HepG2 (cell line): Measurements from ENCODE around the gene TIGAR. TPM values are rescaled to one million over a fixed set of nuclear protein-coding genes. Genes with fewer than 3 reads are reported as not detected.

Experiments
- ETV6 ChIP-seq: sonication (generic); formaldehyde crosslinking; conservative IDR thresholded peaks from 2 replicates; pipeline ENCODE4 v1.4.0; 2020; ENCODE audit warnings: missing genetic modification reagents
- HDAC1 ChIP-seq: sonication (generic); formaldehyde crosslinking; IDR thresholded peaks from 2 replicates; pipeline ENCODE4 v1.5.1; 2020; ENCODE audit warnings: mild to moderate bottlenecking, missing genetic modification reagents
- IKZF1 ChIP-seq: fragments of 450-650 bp; IDR thresholded peaks from 2 replicates; pipeline ENCODE4 v1.7.1; 2016
- KLF16 ChIP-seq, 2 experiments: sonication (generic) in 1 of 2; formaldehyde crosslinking in 1 of 2; IDR thresholded peaks; 2 replicates each; pipeline versions ENCODE4 v1.6.1 to v1.8.0; 2016 to 2023; ENCODE audit warnings: missing genetic modification reagents in 2 of 2, missing compliant biosample characterization in 1 of 2
- MED8 ChIP-seq: sonication (generic); formaldehyde crosslinking; IDR thresholded peaks from 2 replicates; pipeline ENCODE4 v1.8.1; 2023; ENCODE audit warnings: mild to moderate bottlenecking, missing genetic modification reagents; ENCODE audit not compliant: insufficient replicate concordance
- MIER3 ChIP-seq: IDR thresholded peaks from 2 replicates; pipeline ENCODE4 v1.6.1; 2016; ENCODE audit warnings: missing compliant biosample characterization, borderline replicate concordance
- PRMT3 ChIP-seq: sonication (generic); formaldehyde crosslinking; IDR thresholded peaks from 2 replicates; pipeline ENCODE4 v1.8.1; 2022; ENCODE audit warnings: low read depth, mild to moderate bottlenecking, moderate library complexity, missing genetic modification reagents, borderline replicate concordance
- SETDB1 ChIP-seq: sonication (generic); formaldehyde crosslinking; IDR thresholded peaks from 2 replicates; pipeline ENCODE4 v1.5.1; 2020; ENCODE audit warnings: missing genetic modification reagents, mild to moderate bottlenecking, borderline replicate concordance
- SIX1 ChIP-seq: sonication (generic); formaldehyde crosslinking; IDR thresholded peaks from 2 replicates; pipeline ENCODE4 v1.4.0; 2020; ENCODE audit warnings: missing genetic modification reagents, borderline replicate concordance
- TEAD3 ChIP-seq: optimal IDR thresholded peaks from 2 replicates; pipeline ENCODE3; 2016; ENCODE audit warnings: borderline replicate concordance
- ZFP36 ChIP-seq: fragments of 150-350 bp; IDR thresholded peaks from 2 replicates; pipeline ENCODE4 v1.6.1; 2018; ENCODE audit warnings: borderline replicate concordance, low read length, low read depth; ENCODE audit not compliant: partially characterized antibody
- ZKSCAN5 ChIP-seq: sonication (generic); formaldehyde crosslinking; IDR thresholded peaks from 2 replicates; pipeline ENCODE4 v1.5.1; 2020; ENCODE audit warnings: mild to moderate bottlenecking, missing genetic modification reagents
- ZNF468 ChIP-seq: sonication (generic); formaldehyde crosslinking; IDR thresholded peaks from 2 replicates; pipeline ENCODE4 v1.8.0; 2022; ENCODE audit warnings: mild to moderate bottlenecking, moderate library complexity, missing genetic modification reagents
- ZNF530 ChIP-seq: sonication (generic); formaldehyde crosslinking; IDR thresholded peaks from 2 replicates; pipeline ENCODE4 v1.5.0; 2020; ENCODE audit warnings: low read depth, mild to moderate bottlenecking, missing genetic modification reagents
- ZNF546 ChIP-seq: sonication (generic); formaldehyde crosslinking; conservative IDR thresholded peaks from 2 replicates; pipeline ENCODE4 v1.8.1; 2023; ENCODE audit warnings: mild to moderate bottlenecking, missing genetic modification reagents
- ZNF572 ChIP-seq: sonication (generic); formaldehyde crosslinking; IDR thresholded peaks from 2 replicates; pipeline ENCODE4 v1.5.1; 2020; ENCODE audit warnings: mild to moderate bottlenecking, missing genetic modification reagents
- polyA plus RNA-seq, 8 experiments: library from polyadenylated mRNA; depleted of rRNA in 3 of 8; stranded (reverse) in 7 of 8; unstranded in 1 of 8; fragments of >200 nt; fragmentation: Illumina TruSeq in 4 of 8; extraction: Trizol in 4 of 8; gene quantifications; 2 replicates each; pipeline versions ENCODE4 v1.2.1 to v1.2.3, GENCODE V29; 2011 to 2016; ENCODE audit warnings: low read depth in 4 of 8, missing spikeins in 1 of 8, mixed read lengths in 1 of 8; ENCODE audit not compliant: insufficient read depth in 1 of 8
- total RNA-seq, 5 experiments: library from RNA; depleted of rRNA; stranded (reverse); fragments of >200 nt; fragmentation: Illumina TruSeq; extraction: Trizol; gene quantifications; 2 replicates each; pipeline ENCODE4 v1.2.3, GENCODE V29; 2016; ENCODE audit warnings: low read depth in 1 of 5
- TF ChIP-seq, protein P1 (sequence below): sonication (generic); formaldehyde crosslinking; IDR thresholded peaks from 2 replicates; pipeline ENCODE4 v1.4.0; 2020; ENCODE audit warnings: missing genetic modification reagents, borderline replicate concordance
- TF ChIP-seq, protein P2 (sequence below): fragments of 450-650 bp; IDR thresholded peaks from 2 replicates; pipeline ENCODE4 v1.6.1; 2017
- TF ChIP-seq, protein P3 (sequence below): sonication (generic); formaldehyde crosslinking; IDR thresholded peaks from 2 replicates; pipeline ENCODE4 v1.5.1; 2020; ENCODE audit warnings: mild to moderate bottlenecking, missing genetic modification reagents, moderate library complexity
- TF ChIP-seq, protein P4 (sequence below): sonication (generic); IDR thresholded peaks from 2 replicates; pipeline ENCODE4 v1.6.1; 2016; ENCODE audit warnings: low read depth, borderline replicate concordance

Gene TIGAR
- total and polyA plus RNA-seq, 2 of the 13 experiments (the other 11 are each of a cell fraction or from before 2014, with no cell fraction given): 2.6 to 21.8 TPM

DNA sequence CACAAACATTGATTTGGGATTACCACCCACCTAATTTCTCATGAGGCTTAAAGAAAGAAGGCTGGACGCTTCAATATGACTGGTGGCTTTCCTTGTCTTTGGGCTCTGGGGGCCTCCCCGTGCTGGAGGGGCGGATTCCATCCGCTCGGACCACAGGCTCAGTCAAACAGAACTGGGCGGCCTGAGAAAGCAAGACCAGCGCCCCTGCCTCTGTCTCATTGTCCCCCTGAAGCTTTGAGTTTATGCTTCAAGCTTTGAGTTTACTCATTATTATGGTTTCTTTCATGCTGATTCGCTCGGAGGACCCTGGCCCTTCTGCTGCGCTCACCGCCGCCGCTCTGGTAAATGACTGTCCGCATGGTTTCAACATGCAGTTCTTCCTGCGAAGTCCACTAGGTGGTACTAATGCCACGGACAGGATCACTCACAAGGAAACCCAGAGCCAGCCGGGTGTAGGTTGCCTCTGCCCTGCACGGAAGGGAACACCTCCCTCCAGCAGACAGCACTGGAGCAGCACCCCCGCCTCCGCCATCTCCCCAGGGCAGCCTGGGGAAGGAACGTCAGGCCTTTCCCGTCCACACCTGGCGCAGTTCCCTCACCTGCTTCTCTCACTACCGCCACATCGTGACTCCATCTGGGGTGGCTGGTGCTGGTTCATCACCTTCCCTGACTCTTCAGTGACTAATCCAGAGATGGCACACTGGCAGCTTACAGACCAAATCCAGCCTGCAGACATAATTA lies 13.2 kb upstream of the TIGAR start (continued):
- TF ChIP-seq, protein P1, sequence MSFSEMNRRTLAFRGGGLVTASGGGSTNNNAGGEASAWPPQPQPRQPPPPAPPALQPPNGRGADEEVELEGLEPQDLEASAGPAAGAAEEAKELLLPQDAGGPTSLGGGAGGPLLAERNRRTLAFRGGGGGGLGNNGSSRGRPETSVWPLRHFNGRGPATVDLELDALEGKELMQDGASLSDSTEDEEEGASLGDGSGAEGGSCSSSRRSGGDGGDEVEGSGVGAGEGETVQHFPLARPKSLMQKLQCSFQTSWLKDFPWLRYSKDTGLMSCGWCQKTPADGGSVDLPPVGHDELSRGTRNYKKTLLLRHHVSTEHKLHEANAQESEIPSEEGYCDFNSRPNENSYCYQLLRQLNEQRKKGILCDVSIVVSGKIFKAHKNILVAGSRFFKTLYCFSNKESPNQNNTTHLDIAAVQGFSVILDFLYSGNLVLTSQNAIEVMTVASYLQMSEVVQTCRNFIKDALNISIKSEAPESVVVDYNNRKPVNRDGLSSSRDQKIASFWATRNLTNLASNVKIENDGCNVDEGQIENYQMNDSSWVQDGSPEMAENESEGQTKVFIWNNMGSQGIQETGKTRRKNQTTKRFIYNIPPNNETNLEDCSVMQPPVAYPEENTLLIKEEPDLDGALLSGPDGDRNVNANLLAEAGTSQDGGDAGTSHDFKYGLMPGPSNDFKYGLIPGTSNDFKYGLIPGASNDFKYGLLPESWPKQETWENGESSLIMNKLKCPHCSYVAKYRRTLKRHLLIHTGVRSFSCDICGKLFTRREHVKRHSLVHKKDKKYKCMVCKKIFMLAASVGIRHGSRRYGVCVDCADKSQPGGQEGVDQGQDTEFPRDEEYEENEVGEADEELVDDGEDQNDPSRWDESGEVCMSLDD (CRISPR knock-in tag): no peak
- TF ChIP-seq PRMT3 (CRISPR knock-in tag): no peak
- no peak for TF ChIP-seq IKZF1
- no peak for TF ChIP-seq KLF16 (CRISPR knock-in tag; IDR thresholded peaks at IDR 0.05)
- TF ChIP-seq ZFP36: no peak
- TF ChIP-seq SETDB1 (CRISPR knock-in tag): no peak
- TF ChIP-seq ETV6 (CRISPR knock-in tag): no peak
- TF ChIP-seq ZNF530 (CRISPR knock-in tag): no peak
- TF ChIP-seq, protein P2, sequence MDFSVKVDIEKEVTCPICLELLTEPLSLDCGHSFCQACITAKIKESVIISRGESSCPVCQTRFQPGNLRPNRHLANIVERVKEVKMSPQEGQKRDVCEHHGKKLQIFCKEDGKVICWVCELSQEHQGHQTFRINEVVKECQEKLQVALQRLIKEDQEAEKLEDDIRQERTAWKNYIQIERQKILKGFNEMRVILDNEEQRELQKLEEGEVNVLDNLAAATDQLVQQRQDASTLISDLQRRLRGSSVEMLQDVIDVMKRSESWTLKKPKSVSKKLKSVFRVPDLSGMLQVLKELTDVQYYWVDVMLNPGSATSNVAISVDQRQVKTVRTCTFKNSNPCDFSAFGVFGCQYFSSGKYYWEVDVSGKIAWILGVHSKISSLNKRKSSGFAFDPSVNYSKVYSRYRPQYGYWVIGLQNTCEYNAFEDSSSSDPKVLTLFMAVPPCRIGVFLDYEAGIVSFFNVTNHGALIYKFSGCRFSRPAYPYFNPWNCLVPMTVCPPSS: no peak
- TF ChIP-seq ZNF468 (CRISPR knock-in tag): no peak
- TF ChIP-seq ZNF572 (CRISPR knock-in tag): no peak
- TF ChIP-seq SIX1 (CRISPR knock-in tag): no peak
- TF ChIP-seq, protein P3, sequence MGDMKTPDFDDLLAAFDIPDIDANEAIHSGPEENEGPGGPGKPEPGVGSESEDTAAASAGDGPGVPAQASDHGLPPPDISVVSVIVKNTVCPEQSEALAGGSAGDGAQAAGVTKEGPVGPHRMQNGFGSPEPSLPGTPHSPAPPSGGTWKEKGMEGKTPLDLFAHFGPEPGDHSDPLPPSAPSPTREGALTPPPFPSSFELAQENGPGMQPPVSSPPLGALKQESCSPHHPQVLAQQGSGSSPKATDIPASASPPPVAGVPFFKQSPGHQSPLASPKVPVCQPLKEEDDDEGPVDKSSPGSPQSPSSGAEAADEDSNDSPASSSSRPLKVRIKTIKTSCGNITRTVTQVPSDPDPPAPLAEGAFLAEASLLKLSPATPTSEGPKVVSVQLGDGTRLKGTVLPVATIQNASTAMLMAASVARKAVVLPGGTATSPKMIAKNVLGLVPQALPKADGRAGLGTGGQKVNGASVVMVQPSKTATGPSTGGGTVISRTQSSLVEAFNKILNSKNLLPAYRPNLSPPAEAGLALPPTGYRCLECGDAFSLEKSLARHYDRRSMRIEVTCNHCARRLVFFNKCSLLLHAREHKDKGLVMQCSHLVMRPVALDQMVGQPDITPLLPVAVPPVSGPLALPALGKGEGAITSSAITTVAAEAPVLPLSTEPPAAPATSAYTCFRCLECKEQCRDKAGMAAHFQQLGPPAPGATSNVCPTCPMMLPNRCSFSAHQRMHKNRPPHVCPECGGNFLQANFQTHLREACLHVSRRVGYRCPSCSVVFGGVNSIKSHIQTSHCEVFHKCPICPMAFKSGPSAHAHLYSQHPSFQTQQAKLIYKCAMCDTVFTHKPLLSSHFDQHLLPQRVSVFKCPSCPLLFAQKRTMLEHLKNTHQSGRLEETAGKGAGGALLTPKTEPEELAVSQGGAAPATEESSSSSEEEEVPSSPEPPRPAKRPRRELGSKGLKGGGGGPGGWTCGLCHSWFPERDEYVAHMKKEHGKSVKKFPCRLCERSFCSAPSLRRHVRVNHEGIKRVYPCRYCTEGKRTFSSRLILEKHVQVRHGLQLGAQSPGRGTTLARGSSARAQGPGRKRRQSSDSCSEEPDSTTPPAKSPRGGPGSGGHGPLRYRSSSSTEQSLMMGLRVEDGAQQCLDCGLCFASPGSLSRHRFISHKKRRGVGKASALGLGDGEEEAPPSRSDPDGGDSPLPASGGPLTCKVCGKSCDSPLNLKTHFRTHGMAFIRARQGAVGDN (CRISPR knock-in tag): peak; percentile 68
- no peak for TF ChIP-seq MED8 (CRISPR knock-in tag)
- no peak for TF ChIP-seq ZKSCAN5 (CRISPR knock-in tag)
- peak; percentile 18; the same call in 1 of the 2 replicates for TF ChIP-seq MIER3 (CRISPR knock-in tag)
- TF ChIP-seq, protein P4, sequence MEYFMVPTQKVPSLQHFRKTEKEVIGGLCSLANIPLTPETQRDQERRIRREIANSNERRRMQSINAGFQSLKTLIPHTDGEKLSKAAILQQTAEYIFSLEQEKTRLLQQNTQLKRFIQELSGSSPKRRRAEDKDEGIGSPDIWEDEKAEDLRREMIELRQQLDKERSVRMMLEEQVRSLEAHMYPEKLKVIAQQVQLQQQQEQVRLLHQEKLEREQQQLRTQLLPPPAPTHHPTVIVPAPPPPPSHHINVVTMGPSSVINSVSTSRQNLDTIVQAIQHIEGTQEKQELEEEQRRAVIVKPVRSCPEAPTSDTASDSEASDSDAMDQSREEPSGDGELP: peak; percentile 25; the same call in 1 of the 2 replicates
- no peak for TF ChIP-seq TEAD3 (CRISPR knock-in tag)
- TF ChIP-seq ZNF546: peak; percentile 65; the same call in 1 of the 2 replicates
- TF ChIP-seq HDAC1 (CRISPR knock-in tag): peak; percentile 65
